Astrocyte (in vitro differentiated cells and primary cell): ENCODE data around the gene AMPH. TPM values are rescaled to one million over a fixed set of nuclear protein-coding genes. Genes with fewer than 3 reads are reported as not detected.

Experiments
- DNase-seq: peaks from one replicate; pipeline ENCODE4 v3.0.0-alpha.2; 2010; ENCODE audit warnings: low read depth
- FAIRE-seq: peaks from 2 replicates; lab custom pipeline; 2011; peaks lifted over from hg19 to GRCh38; lab: Jason Lieb, UNC
- H2AFZ ChIP-seq: 2 replicates; pipeline ENCODE4 v1.6.0; 2012; ENCODE audit warnings: low read depth, low read length, inconsistent platforms
- H3K27ac ChIP-seq: 2 replicates; pipeline ENCODE4 v1.5.1; 2011; ENCODE audit warnings: low read depth, low read length, inconsistent platforms
- H3K27me3 ChIP-seq: 2 replicates; pipeline ENCODE4 v1.6.0; 2011; ENCODE audit warnings: low read length, inconsistent platforms; ENCODE audit not compliant: insufficient read depth
- H3K36me3 ChIP-seq: 2 replicates; pipeline ENCODE4 v1.5.1; 2011; ENCODE audit warnings: low read length, inconsistent platforms; ENCODE audit not compliant: insufficient read depth
- H3K4me1 ChIP-seq: 2 replicates; pipeline ENCODE4 v1.5.1; 2011; ENCODE audit warnings: low read length, inconsistent platforms; ENCODE audit not compliant: insufficient read depth
- H3K4me2 ChIP-seq: 2 replicates; pipeline ENCODE4 v1.6.0; 2012; ENCODE audit warnings: low read length, inconsistent platforms
- H3K4me3 ChIP-seq: 2 replicates; pipeline ENCODE4 v1.5.1; 2011; ENCODE audit warnings: low read depth, mild to moderate bottlenecking, low read length, inconsistent platforms; ENCODE audit not compliant: insufficient read depth
- H3K79me2 ChIP-seq: 2 replicates; pipeline ENCODE4 v1.6.0; 2012; ENCODE audit warnings: mild to moderate bottlenecking, low read length, inconsistent platforms; ENCODE audit not compliant: insufficient read depth
- H3K9ac ChIP-seq: 2 replicates; pipeline ENCODE4 v1.6.0; 2012; ENCODE audit warnings: mild to moderate bottlenecking, low read length, inconsistent platforms
- H3K9me3 ChIP-seq: 2 replicates; pipeline ENCODE4 v1.5.1; 2012; ENCODE audit warnings: low read depth, mild to moderate bottlenecking, low read length, inconsistent platforms; ENCODE audit not compliant: insufficient read depth
- H4K20me1 ChIP-seq: 2 replicates; pipeline ENCODE4 v1.6.0; 2012; ENCODE audit warnings: low read length, inconsistent platforms; ENCODE audit not compliant: insufficient read depth
- H3K27ac Mint-ChIP-seq: one replicate; pipeline ENCODE4 v1.8.0; 2021; ENCODE audit warnings: mild to moderate bottlenecking, mixed read lengths; ENCODE audit not compliant: unreplicated experiment
- H3K27me3 Mint-ChIP-seq: one replicate; pipeline ENCODE4 v1.8.0; 2021; ENCODE audit warnings: low read depth, mixed read lengths; ENCODE audit not compliant: unreplicated experiment
- H3K36me3 Mint-ChIP-seq: one replicate; pipeline ENCODE4 v1.8.0; 2021; ENCODE audit warnings: low read depth, mixed read lengths; ENCODE audit not compliant: unreplicated experiment
- H3K4me1 Mint-ChIP-seq: one replicate; pipeline ENCODE4 v1.8.0; 2021; ENCODE audit warnings: low read depth, mixed read lengths; ENCODE audit not compliant: unreplicated experiment
- H3K4me3 Mint-ChIP-seq: one replicate; pipeline ENCODE4 v1.8.0; 2021; ENCODE audit warnings: mild to moderate bottlenecking, moderate library complexity, mixed read lengths; ENCODE audit not compliant: unreplicated experiment
- H3K9me3 Mint-ChIP-seq: one replicate; pipeline ENCODE4 v1.8.0; 2021; ENCODE audit warnings: mild to moderate bottlenecking, mixed read lengths; ENCODE audit not compliant: unreplicated experiment
- EZH2 ChIP-seq: IDR thresholded peaks from 2 replicates; pipeline ENCODE4 v1.6.1; 2012; ENCODE audit warnings: mild to moderate bottlenecking, low read length, inconsistent platforms; ENCODE audit not compliant: insufficient read depth
- total RNA-seq: library from RNA; stranded (reverse); gene quantifications from 2 replicates; pipeline ENCODE4 v1.2.1, GENCODE V29; 2021
- TF ChIP-seq, protein P1 (sequence below): IDR thresholded peaks from 2 replicates; pipeline ENCODE4 v1.5.1; 2011; ENCODE audit warnings: low read depth, mild to moderate bottlenecking, inconsistent platforms, low read length, moderate library complexity; ENCODE audit not compliant: insufficient read depth

Gene AMPH
- total RNA-seq, 1 donor from 2014 or later: 2.9 TPM

DNA sequence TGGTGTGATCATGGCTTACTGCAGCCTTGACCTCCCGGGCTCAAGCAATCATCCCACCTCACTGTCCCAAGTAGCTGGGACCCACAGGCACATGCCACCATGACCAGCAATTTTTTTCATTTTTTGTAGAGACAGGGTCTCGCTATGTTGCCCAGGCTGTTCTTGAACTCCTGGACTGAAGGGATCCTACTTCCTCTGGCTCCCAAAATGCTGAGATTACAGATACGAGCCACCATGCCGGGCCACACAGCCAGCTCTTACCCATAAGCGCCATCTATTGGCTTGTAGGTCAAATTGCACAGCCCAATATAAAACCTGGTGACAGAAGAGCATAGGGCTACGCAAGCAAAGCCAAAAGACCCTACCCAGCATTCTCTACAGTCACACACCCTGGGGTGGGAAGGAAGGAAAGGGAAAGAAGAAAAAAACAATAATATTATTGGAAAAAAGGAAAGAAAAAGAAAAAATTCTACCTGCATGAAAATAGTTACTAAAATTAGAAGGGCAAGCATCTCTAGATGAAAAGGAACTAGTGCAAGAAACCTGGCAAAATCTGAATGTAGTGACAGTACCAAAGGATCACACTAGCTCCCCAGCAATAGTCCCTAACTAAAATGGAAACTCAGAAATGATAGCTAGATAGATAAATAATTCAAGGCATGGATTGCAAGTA is 29.4 kb upstream of the AMPH start:
- no peaks in the 10 kb centered on the region for H3K27me3 ChIP-seq
- no peak overlapping the region for H2AFZ ChIP-seq
- Mint-ChIP-seq H3K27ac (no peak overlapping the region), H3K36me3 (no peaks in the 10 kb centered on the region), H3K4me3 (no peak overlapping the region), H3K9me3 (no peaks in the 10 kb centered on the region), H3K4me1 (peaks cover 4% of the 10 kb centered on the region), H3K27me3 (no peaks in the 10 kb centered on the region)
- no peaks in the 10 kb centered on the region for H3K79me2 ChIP-seq
- no peak overlapping the region for H3K27ac ChIP-seq
- no peak overlapping the region for H3K4me2 ChIP-seq
- H3K36me3 ChIP-seq: no peaks in the 10 kb centered on the region
- FAIRE-seq: no peak
- no peak overlapping the region for H3K9ac ChIP-seq
- no peak for TF ChIP-seq EZH2
- TF ChIP-seq, protein P1, sequence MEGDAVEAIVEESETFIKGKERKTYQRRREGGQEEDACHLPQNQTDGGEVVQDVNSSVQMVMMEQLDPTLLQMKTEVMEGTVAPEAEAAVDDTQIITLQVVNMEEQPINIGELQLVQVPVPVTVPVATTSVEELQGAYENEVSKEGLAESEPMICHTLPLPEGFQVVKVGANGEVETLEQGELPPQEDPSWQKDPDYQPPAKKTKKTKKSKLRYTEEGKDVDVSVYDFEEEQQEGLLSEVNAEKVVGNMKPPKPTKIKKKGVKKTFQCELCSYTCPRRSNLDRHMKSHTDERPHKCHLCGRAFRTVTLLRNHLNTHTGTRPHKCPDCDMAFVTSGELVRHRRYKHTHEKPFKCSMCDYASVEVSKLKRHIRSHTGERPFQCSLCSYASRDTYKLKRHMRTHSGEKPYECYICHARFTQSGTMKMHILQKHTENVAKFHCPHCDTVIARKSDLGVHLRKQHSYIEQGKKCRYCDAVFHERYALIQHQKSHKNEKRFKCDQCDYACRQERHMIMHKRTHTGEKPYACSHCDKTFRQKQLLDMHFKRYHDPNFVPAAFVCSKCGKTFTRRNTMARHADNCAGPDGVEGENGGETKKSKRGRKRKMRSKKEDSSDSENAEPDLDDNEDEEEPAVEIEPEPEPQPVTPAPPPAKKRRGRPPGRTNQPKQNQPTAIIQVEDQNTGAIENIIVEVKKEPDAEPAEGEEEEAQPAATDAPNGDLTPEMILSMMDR: peak; percentile 68
- no peaks in the 10 kb centered on the region for H3K4me1 ChIP-seq
- no peaks in the 10 kb centered on the region for H3K9me3 ChIP-seq
- H4K20me1 ChIP-seq: no peaks in the 10 kb centered on the region
- no peak overlapping the region for H3K4me3 ChIP-seq
- DNase-seq: peak; percentile 10

DNA sequence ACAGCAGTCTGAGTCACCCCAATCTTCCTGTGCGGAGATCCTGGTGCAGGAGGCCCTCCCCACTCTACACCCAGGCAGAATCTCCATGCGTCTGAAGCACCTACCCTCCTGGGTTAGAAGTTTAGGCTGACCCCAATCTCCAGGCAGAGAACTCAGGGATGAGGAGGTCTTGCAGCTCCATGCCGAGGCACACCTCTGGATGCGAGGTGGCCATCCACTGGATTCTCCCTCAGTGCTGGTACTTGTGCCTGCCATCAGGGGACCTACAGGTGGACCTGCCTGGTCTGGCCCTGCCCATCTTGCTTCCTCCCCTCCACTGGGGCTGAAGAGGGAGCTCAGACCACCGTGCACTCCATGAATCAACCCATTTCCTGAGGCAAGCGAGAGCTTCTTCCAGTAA is 28.8 kb upstream of the AMPH start:
- DNase-seq (no peak), FAIRE-seq (no peak)
- Histone ChIP-seq H3K36me3 (no peaks in the 10 kb centered on the region), H3K79me2 (no peaks in the 10 kb centered on the region), H3K27ac (no peak overlapping the region), H3K4me2 (no peak overlapping the region), H3K4me3 (no peak overlapping the region), H3K4me1 (no peaks in the 10 kb centered on the region), H3K27me3 (no peaks in the 10 kb centered on the region), H4K20me1 (no peaks in the 10 kb centered on the region), H2AFZ (no peak overlapping the region), H3K9me3 (no peaks in the 10 kb centered on the region), H3K9ac (no peak overlapping the region)
- Mint-ChIP-seq H3K27me3 (no peaks in the 10 kb centered on the region), H3K4me3 (no peak overlapping the region), H3K4me1 (peaks cover 4% of the 10 kb centered on the region), H3K36me3 (no peaks in the 10 kb centered on the region), H3K9me3 (no peaks in the 10 kb centered on the region), H3K27ac (no peak overlapping the region)
- TF ChIP-seq EZH2: no peak
- TF ChIP-seq, protein P1: no peak

DNA sequence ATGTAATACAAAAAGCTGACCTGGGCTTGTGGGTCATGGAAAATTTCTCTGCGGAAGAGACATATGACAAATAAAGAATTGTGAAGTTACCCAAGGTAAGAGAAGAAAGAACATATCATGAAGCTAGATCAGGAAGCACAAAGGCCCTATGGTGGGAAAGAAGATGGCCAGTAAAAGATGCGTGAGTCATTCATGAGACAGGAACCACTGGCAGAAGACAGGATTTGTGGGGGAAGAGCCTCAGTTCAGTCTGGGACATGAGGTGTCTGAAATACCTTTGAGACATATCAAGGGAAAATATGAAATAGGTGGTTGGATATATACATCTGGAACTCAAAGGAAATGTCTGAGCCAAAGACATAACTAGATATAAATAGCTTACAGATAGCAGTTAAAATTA is 27.7 kb upstream of the AMPH start:
- no peaks in the 10 kb centered on the region for H3K36me3 ChIP-seq
- H2AFZ ChIP-seq: no peak overlapping the region
- no peak overlapping the region for H3K4me2 ChIP-seq
- H4K20me1 ChIP-seq: no peaks in the 10 kb centered on the region
- H3K36me3 Mint-ChIP-seq: no peaks in the 10 kb centered on the region
- no peaks in the 10 kb centered on the region for H3K9me3 ChIP-seq
- H3K4me1 Mint-ChIP-seq: peaks cover 4% of the 10 kb centered on the region
- H3K27me3 ChIP-seq: no peaks in the 10 kb centered on the region
- FAIRE-seq (no peak), DNase-seq (no peak)
- H3K4me3 Mint-ChIP-seq: no peak overlapping the region
- no peak overlapping the region for H3K27ac ChIP-seq
- no peaks in the 10 kb centered on the region for H3K79me2 ChIP-seq
- no peaks in the 10 kb centered on the region for H3K4me1 ChIP-seq
- H3K9me3 Mint-ChIP-seq: no peaks in the 10 kb centered on the region
- no peak overlapping the region for H3K9ac ChIP-seq
- no peak overlapping the region for H3K27ac Mint-ChIP-seq
- no peak overlapping the region for H3K4me3 ChIP-seq
- TF ChIP-seq, protein P1: no peak
- TF ChIP-seq EZH2: no peak
- H3K27me3 Mint-ChIP-seq: no peaks in the 10 kb centered on the region
